ENCODE measurements around the gene ARHGAP12. TPM values are rescaled to one million over a fixed set of nuclear protein-coding genes. Genes with fewer than 3 reads are reported as not detected.

The ARHGAP12 gene
- total and polyA plus RNA-seq, 2 donors (not counting 3 experiments of a cell fraction or from before 2014, with no cell fraction given), result 5.8 to 19.3 TPM

- CTCF ChIA-PET, result interaction anchor here (1.5 kb wide), 1 partner anchor 52 kb away, joined by 5 read pairs; no protein-coding TSS in a partner anchor
- no peaks in the 10 kb centered on the region for H3K9me1 ChIP-seq (replicated peaks; ENCODE audit: control insufficient read depth, extremely low read depth, insufficient read depth, low read length)
- no peak for FAIRE-seq
- no peak overlapping the region for H3K4me3 ChIP-seq (replicated peaks in 1 of 3; ENCODE audit: insufficient read depth in 1 of 3, low read depth in 1 of 3, low read length in 3 of 3)
- no peak overlapping the region for H3K27ac ChIP-seq (ENCODE audit: insufficient read depth, low read depth, low read length)
- POLR2A ChIA-PET, result no interaction called here
- TF ChIP-seq, protein P1, sequence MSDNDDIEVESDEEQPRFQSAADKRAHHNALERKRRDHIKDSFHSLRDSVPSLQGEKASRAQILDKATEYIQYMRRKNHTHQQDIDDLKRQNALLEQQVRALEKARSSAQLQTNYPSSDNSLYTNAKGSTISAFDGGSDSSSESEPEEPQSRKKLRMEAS (IDR thresholded peaks at IDR 0.05; ENCODE audit: insufficient read depth, insufficient read length), result no peak
- no peak for TF ChIP-seq EZH2 (IDR thresholded peaks at IDR 0.05; ENCODE audit: borderline replicate concordance, low read depth, low read length, severe bottlenecking)
- no peak for TF ChIP-seq JUN (IDR thresholded peaks at IDR 0.05; ENCODE audit: borderline replicate concordance, insufficient read depth, insufficient read length, low read depth)
- no peak for TF ChIP-seq GATA2 (IDR thresholded peaks at IDR 0.05; ENCODE audit: insufficient read depth, insufficient read length, low read depth, low read length)
- no peak for TF ChIP-seq POLR2A (IDR thresholded peaks at IDR 0.05; ENCODE audit: low read depth, low read length)
- no peak for TF ChIP-seq FOS (IDR thresholded peaks at IDR 0.05; ENCODE audit: borderline replicate concordance, insufficient read depth, low read length)
- no peak for TF ChIP-seq MYC (IDR thresholded peaks at IDR 0.05; ENCODE audit: low read depth, low read length)
- TF ChIP-seq, protein P2, sequence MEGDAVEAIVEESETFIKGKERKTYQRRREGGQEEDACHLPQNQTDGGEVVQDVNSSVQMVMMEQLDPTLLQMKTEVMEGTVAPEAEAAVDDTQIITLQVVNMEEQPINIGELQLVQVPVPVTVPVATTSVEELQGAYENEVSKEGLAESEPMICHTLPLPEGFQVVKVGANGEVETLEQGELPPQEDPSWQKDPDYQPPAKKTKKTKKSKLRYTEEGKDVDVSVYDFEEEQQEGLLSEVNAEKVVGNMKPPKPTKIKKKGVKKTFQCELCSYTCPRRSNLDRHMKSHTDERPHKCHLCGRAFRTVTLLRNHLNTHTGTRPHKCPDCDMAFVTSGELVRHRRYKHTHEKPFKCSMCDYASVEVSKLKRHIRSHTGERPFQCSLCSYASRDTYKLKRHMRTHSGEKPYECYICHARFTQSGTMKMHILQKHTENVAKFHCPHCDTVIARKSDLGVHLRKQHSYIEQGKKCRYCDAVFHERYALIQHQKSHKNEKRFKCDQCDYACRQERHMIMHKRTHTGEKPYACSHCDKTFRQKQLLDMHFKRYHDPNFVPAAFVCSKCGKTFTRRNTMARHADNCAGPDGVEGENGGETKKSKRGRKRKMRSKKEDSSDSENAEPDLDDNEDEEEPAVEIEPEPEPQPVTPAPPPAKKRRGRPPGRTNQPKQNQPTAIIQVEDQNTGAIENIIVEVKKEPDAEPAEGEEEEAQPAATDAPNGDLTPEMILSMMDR (IDR thresholded peaks at IDR 0.05; ENCODE audit: extremely low read depth in 1 of 2, insufficient read depth in 1 of 2, low read depth in 1 of 2, low read length in 2 of 2), result no peak
- TF ChIP-seq POLR2AphosphoS5 (IDR thresholded peaks at IDR 0.05; ENCODE audit: insufficient read depth, low read depth, low read length), result no peak
- no peak overlapping the region for H3K4me2 ChIP-seq (ENCODE audit: insufficient read depth, low read length)
- H2AFZ ChIP-seq (ENCODE audit: low read depth, low read length), result no peak overlapping the region
- H3K36me3 ChIP-seq (ENCODE audit: control insufficient read depth in 2 of 2, extremely low read depth in 1 of 2, insufficient read depth in 2 of 2, low read length in 2 of 2), result no peaks in the 10 kb centered on the region
- BruUV-seq (replicated peaks), result no TSS peak
- no peak for DNase-seq (ENCODE audit: low read depth, low spot score)
- no peaks in the 10 kb centered on the region for H3K9me3 ChIP-seq (replicated peaks; ENCODE audit: control insufficient read depth, insufficient read depth, low read length)
- dilution Hi-C loops (cut with MboI; ENCODE audit: extremely low pct_ligation_motif_present, low sequenced_read_pairs), result no loop called here
- H3K9ac ChIP-seq (replicated peaks; ENCODE audit: extremely low read depth, insufficient read depth, low read length), result no peak overlapping the region
- peaks cover 7% of the 10 kb centered on the region for H3K4me1 ChIP-seq (ENCODE audit: control insufficient read depth, extremely low read depth, insufficient read depth, low read length)
- peaks cover 2% of the 10 kb centered on the region for H4K20me1 ChIP-seq (replicated peaks; ENCODE audit: control insufficient read depth, extremely low read depth, insufficient read depth, low read length)
- intact Hi-C loops (cut with micrococcal nuclease), result no loop called here
- H3K79me2 ChIP-seq (ENCODE audit: control insufficient read depth, insufficient read depth, low read length), result peaks cover 15% of the 10 kb centered on the region
- H3K27me3 ChIP-seq (ENCODE audit: control insufficient read depth in 2 of 2, insufficient read depth in 2 of 2, low read length in 2 of 2), result no peaks in the 10 kb centered on the region
Observed at GRCh38 chr10:31914370-31914769, 14.3 kb downstream of the ARHGAP12 start.

Data from endothelial cell of umbilical vein (primary cell).